Osteocyte (in vitro differentiated cells): ENCODE data around the gene SLC37A4. TPM values are rescaled to one million over a fixed set of nuclear protein-coding genes. Genes with fewer than 3 reads are reported as not detected.

Experiments used
- DNase-seq: peaks from one replicate; pipeline ENCODE4 v3.0.0; 2021; ENCODE audit warnings: mixed read lengths; ENCODE audit not compliant: unreplicated experiment; ENCODE audit errors: extremely low spot score
- H3K27ac Mint-ChIP-seq: one replicate; pipeline ENCODE4 v1.8.0; 2021; ENCODE audit warnings: mild to moderate bottlenecking, mixed read lengths; ENCODE audit not compliant: unreplicated experiment
- H3K27me3 Mint-ChIP-seq: one replicate; pipeline ENCODE4 v1.8.0; 2021; ENCODE audit warnings: mixed read lengths; ENCODE audit not compliant: unreplicated experiment
- H3K36me3 Mint-ChIP-seq: one replicate; pipeline ENCODE4 v1.8.0; 2021; ENCODE audit warnings: mixed read lengths; ENCODE audit not compliant: unreplicated experiment
- H3K4me1 Mint-ChIP-seq: one replicate; pipeline ENCODE4 v1.8.0; 2021; ENCODE audit warnings: mixed read lengths; ENCODE audit not compliant: unreplicated experiment
- H3K4me3 Mint-ChIP-seq: one replicate; pipeline ENCODE4 v1.8.0; 2021; ENCODE audit warnings: mild to moderate bottlenecking, moderate library complexity, mixed read lengths; ENCODE audit not compliant: unreplicated experiment
- H3K9me3 Mint-ChIP-seq: one replicate; pipeline ENCODE4 v1.8.0; 2021; ENCODE audit warnings: mixed read lengths; ENCODE audit not compliant: unreplicated experiment
- total RNA-seq: library from RNA; stranded (reverse); gene quantifications from 2 replicates; pipeline ENCODE4 v1.2.1, GENCODE V29; 2021
- TF ChIP-seq, protein P1 (sequence below): fragments of 200-600 bp; sonication (generic); IDR thresholded peaks from 2 replicates; pipeline ENCODE4 v1.5.0; 2021; ENCODE audit warnings: antibody characterized with exemption, mild to moderate bottlenecking, moderate library complexity

SLC37A4 gene
- total RNA-seq, 1 donor from 2014 or later: 16.3 TPM

DNA sequence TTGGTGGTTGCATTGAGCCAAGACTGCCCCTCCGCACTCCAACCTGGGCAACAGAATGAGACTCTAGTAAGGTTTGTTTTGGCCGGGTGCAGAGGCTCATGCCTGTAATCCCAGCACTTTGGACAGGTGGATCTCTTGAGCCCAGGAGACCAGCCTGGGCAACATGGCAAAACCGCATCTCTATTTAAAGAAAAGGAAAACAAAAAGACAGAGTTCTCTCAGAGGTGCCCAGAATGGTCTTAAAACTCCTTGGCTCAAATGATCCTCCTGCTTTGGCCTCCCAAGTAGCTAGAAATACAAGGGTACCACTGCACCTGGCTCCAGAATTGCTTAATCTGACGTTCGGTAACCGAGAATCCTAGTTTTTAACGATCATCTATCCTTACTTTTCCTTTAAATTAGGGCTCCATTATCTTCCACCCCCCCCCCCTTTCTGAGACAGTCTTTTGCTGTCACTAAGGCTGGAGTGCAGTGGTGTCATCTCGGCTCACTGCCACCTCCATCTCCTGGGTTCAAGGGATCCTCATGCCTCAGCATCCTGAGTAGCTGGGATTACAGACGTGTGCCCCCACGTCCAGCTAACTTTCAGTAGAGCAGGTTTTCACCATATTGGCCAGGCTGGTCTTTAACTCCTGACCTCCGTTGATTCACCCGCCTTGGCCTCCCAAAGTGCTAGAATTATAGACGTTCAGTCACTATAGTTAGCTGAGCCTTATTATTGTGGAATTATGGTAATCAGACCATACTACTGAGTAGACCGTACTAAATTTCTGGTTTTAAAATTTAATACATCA, 14.3 kb downstream of the SLC37A4 start:
- Mint-ChIP-seq H3K36me3 (peaks cover 31% of the 10 kb centered on the region), H3K27ac (no peak overlapping the region), H3K4me1 (peaks cover 29% of the 10 kb centered on the region), H3K27me3 (no peaks in the 10 kb centered on the region), H3K9me3 (no peaks in the 10 kb centered on the region), H3K4me3 (peak overlapping the region; percentile 97)
- DNase-seq: no peak
- TF ChIP-seq, protein P1, sequence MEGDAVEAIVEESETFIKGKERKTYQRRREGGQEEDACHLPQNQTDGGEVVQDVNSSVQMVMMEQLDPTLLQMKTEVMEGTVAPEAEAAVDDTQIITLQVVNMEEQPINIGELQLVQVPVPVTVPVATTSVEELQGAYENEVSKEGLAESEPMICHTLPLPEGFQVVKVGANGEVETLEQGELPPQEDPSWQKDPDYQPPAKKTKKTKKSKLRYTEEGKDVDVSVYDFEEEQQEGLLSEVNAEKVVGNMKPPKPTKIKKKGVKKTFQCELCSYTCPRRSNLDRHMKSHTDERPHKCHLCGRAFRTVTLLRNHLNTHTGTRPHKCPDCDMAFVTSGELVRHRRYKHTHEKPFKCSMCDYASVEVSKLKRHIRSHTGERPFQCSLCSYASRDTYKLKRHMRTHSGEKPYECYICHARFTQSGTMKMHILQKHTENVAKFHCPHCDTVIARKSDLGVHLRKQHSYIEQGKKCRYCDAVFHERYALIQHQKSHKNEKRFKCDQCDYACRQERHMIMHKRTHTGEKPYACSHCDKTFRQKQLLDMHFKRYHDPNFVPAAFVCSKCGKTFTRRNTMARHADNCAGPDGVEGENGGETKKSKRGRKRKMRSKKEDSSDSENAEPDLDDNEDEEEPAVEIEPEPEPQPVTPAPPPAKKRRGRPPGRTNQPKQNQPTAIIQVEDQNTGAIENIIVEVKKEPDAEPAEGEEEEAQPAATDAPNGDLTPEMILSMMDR: no peak

DNA sequence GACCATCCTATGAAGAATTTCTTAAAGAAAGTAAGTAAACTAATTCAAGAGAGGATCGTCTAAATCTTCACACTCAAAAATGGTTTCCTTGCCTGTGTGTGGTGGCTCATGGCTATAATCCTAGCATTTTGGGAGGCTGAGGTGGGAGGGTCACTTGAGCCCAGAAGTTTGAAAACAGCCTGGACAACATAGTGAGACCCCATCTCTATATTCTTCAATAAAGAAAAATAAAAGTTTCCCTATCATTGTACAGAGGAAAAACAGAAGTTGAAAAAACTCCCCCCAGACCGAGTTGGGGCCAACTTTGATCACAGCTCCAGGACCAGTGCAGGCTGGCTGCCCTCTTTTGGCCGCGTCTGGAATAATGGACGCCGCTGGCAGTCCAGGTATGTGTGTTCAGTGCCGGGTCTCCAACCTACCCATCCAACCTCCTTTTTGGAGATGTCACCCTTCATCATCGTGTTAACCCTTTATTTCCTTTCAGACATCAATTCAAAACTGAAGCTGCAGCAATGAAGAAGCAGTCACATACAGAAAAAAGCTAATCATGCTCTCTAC, 15.5 kb downstream of the SLC37A4 start:
- DNase-seq: no peak
- TF ChIP-seq, protein P1: peak; percentile 14
- Mint-ChIP-seq H3K9me3 (no peaks in the 10 kb centered on the region), H3K36me3 (peaks cover 31% of the 10 kb centered on the region), H3K4me3 (peak overlapping the region; percentile 27), H3K27me3 (no peaks in the 10 kb centered on the region), H3K4me1 (peaks cover 23% of the 10 kb centered on the region), H3K27ac (peak overlapping the region; percentile 47)

DNA sequence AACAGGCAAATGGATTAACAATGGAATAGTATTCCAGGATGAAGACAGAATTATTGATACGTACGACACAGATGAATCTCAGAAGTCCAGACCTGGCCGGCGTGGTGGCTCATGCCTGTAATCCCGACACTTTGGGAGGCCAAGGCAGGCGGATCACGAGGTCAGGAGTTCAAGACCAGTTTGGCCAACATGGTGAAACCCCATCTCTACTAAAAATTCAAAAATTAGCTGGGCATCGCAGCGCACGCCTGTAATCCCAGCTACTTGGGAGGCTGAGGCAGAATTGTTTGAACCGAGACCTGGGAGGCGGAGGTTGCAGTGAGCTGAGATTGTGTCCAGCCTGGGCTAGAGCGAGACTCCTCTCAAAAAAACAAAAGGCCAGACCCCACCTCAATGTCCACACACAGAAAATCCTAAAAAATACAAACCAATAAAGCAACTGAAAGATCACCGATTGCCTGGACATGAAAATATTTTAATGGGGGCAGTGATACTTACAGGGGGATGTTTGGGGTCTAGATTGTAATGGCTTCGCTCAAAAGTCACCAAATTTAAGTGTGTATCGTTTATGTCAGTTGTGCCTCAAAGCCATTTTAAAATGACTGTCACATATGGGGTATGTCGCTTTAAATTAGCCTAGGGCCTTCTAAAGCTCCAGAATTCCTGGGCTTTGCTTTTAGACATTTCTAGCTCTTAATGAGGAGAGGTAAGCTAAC, 16.3 kb downstream of the SLC37A4 start:
- no peaks in the 10 kb centered on the region for H3K27me3 Mint-ChIP-seq
- peaks cover 28% of the 10 kb centered on the region for H3K36me3 Mint-ChIP-seq
- peaks cover 17% of the 10 kb centered on the region for H3K4me1 Mint-ChIP-seq
- TF ChIP-seq, protein P1: no peak
- H3K9me3 Mint-ChIP-seq: no peaks in the 10 kb centered on the region
- DNase-seq: no peak
- peak overlapping the region; percentile 14 for H3K27ac Mint-ChIP-seq
- no peak overlapping the region for H3K4me3 Mint-ChIP-seq

DNA sequence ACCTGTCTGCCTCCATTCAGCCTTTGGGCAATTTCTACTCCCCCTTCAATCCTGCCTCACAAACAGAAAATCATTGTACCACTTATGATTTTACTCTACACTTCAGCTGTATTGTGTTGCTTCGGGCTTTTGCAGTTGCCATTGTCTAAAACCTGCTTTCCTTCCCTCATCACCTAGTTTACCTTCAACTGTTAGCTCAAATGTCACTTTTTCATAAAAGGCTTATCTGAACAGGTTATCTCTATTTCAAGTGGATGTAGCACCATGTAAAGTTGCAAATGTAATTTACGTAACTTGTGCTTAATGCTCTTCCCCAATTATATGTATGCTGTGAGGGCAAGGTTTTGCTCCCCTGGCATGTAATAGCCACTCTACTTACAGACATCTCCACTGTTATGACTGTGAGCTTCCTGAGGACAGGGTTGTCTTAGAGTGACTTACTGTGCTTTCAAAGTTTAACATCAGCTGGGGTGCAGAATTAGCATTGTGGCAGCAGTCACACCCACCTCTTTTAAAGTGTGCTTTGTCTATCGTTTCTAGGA, 18.0 kb downstream of the SLC37A4 start:
- Mint-ChIP-seq H3K27ac (no peak overlapping the region), H3K27me3 (no peaks in the 10 kb centered on the region), H3K9me3 (no peaks in the 10 kb centered on the region), H3K36me3 (peaks cover 32% of the 10 kb centered on the region), H3K4me3 (no peak overlapping the region), H3K4me1 (peaks cover 16% of the 10 kb centered on the region)
- TF ChIP-seq, protein P1: no peak
- no peak for DNase-seq
